Neural progenitor cell (in vitro differentiated cells): Measurements from ENCODE around the gene THRB.

Experiments used
- CTCF ChIP-seq: fragments of 200-600 bp; sonication (generic); IDR thresholded peaks from 2 replicates; pipeline ENCODE4 v1.5.1; 2017; ENCODE audit warnings: antibody characterized with exemption, mild to moderate bottlenecking
- EZH2 ChIP-seq: fragments of 200-600 bp; sonication (generic); IDR thresholded peaks from 2 replicates; pipeline ENCODE4 v1.6.1; 2017; ENCODE audit warnings: antibody characterized with exemption, mild to moderate bottlenecking, moderate library complexity

- TF ChIP-seq EZH2 (no peak), CTCF (no peak)
These were observed 158.5 kb downstream of the THRB start for GRCh38 chr3:24336101-24336500.
